Karpas-422 (cell line): ENCODE measurements around the gene NCKAP5. TPM values are rescaled to one million over a fixed set of nuclear protein-coding genes. Genes with fewer than 3 reads are reported as not detected.

Experiments used
- DNase-seq: peaks from one replicate; pipeline ENCODE4 v3.0.0-alpha.2; 2015
- H2AFZ ChIP-seq: fragments of 200-600 bp; sonication (generic); 2 replicates; pipeline ENCODE4 v1.6.1; 2014; ENCODE audit warnings: antibody characterized with exemption, low read length, mixed read lengths
- H3K27ac ChIP-seq: fragments of 200-600 bp; sonication (generic); 2 replicates; pipeline ENCODE4 v1.5.1; 2014; ENCODE audit warnings: mild to moderate bottlenecking, low read length, moderate library complexity
- H3K27me3 ChIP-seq: fragments of 200-600 bp; sonication (generic); 2 replicates; pipeline ENCODE4 v1.6.1; 2014; ENCODE audit warnings: low read length, mixed read lengths
- H3K36me3 ChIP-seq: fragments of 200-600 bp; sonication (generic); 2 replicates; pipeline ENCODE4 v1.6.1; 2014; ENCODE audit warnings: low read length, mixed read lengths; ENCODE audit not compliant: insufficient read depth
- H3K4me1 ChIP-seq: fragments of 200-600 bp; sonication (generic); 2 replicates; pipeline ENCODE4 v1.6.1; 2014; ENCODE audit warnings: mild to moderate bottlenecking, low read length, mixed read lengths
- H3K4me2 ChIP-seq: fragments of 200-600 bp; sonication (generic); 2 replicates; pipeline ENCODE4 v1.6.1; 2014; ENCODE audit warnings: low read length, low read depth, mild to moderate bottlenecking; ENCODE audit not compliant: poor library complexity, severe bottlenecking
- H3K4me3 ChIP-seq: fragments of 200-600 bp; sonication (generic); 2 replicates; pipeline ENCODE4 v1.5.1; 2014; ENCODE audit warnings: mild to moderate bottlenecking, antibody characterized with exemption, low read length, mixed read lengths
- H3K79me2 ChIP-seq: fragments of 200-600 bp; sonication (generic); 2 replicates; pipeline ENCODE4 v1.6.1; 2014; ENCODE audit warnings: mild to moderate bottlenecking, low read length, mixed read lengths
- H3K9ac ChIP-seq: fragments of 200-600 bp; sonication (generic); 2 replicates; pipeline ENCODE4 v1.6.0; 2014; ENCODE audit warnings: low read length
- H3K9me2 ChIP-seq: fragments of 200-600 bp; sonication (generic), shearing (Covaris generic); replicated peaks from 2 replicates; pipeline ENCODE4 v1.6.0; 2014; ENCODE audit warnings: mild to moderate bottlenecking, low read length, moderate library complexity; ENCODE audit not compliant: insufficient read depth
- H3K9me3 ChIP-seq: fragments of 300-700, 200-600 bp; sonication (generic); 2 replicates; pipeline ENCODE4 v1.6.1; 2014; ENCODE audit warnings: low read length, mixed read lengths
- H4K20me1 ChIP-seq: fragments of 200-600 bp; sonication (generic); 2 replicates; pipeline ENCODE4 v1.6.1; 2014; ENCODE audit warnings: mild to moderate bottlenecking, antibody characterized with exemption, low read length, low read depth; ENCODE audit not compliant: insufficient read depth
- total RNA-seq: library from RNA; depleted of rRNA; stranded (reverse); fragments of >200 nt; shearing (Covaris generic); gene quantifications from 2 replicates; pipeline ENCODE4 v1.2.3, GENCODE V29; 2014; ENCODE audit warnings: low replicate concordance

NCKAP5 gene
- total RNA-seq, 1 experiment from 2014 or later, result not detected

DNA sequence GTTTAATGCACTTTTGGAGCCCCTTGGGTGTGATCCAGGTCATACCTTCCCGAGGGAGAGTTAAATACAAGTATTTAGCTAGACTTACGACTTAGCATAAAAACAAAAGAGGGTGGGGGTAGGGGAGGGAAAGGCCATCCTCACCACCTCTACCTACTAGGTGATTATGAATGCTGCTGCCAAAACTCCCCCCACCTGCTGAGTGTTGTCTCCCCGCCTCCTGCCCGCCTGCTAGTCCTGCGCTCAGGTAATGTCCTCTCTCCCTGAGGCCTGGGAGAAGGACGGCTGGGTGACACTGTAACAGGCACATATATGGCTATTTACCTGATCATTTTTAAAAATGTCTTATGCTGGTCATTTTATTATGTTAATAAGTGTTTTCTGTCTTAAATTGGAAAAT is 3.0 kb upstream of the NCKAP5 start:
- Histone ChIP-seq H3K27me3 (no peaks in the 10 kb centered on the region), H3K9me2 (no peaks in the 10 kb centered on the region)

DNA sequence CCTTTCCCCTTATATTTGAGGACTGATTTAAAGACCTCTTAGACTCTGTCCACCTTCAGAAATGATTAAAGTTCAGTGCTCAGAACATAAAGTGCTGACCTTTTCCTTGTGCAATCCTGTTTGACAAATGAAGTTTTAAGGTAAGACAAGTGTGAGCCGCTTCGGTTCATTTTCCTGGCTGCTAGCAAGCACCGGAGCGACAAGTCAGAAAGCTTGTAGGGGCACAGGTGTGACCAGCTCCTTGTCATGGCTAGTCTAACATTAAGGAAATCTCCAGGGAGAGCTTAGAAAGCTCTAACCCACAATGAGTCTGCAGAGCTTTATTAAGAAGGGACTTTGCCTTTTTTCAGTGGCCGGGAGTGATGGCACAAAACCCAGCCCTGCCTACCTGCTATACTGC is 2.3 kb upstream of the NCKAP5 start:
- H3K9me3 ChIP-seq, result no peaks in the 10 kb centered on the region
- no peaks in the 10 kb centered on the region for H3K9me2 ChIP-seq
- H3K9ac ChIP-seq, result no peak overlapping the region
- H4K20me1 ChIP-seq, result no peaks in the 10 kb centered on the region
- H3K4me2 ChIP-seq, result no peak overlapping the region
- no peak for DNase-seq
- no peaks in the 10 kb centered on the region for H3K79me2 ChIP-seq
- H3K4me1 ChIP-seq, result no peaks in the 10 kb centered on the region
- H3K27me3 ChIP-seq, result no peaks in the 10 kb centered on the region
- H3K27ac ChIP-seq, result no peak overlapping the region
- H2AFZ ChIP-seq, result no peak overlapping the region
- H3K4me3 ChIP-seq, result no peak overlapping the region
- H3K36me3 ChIP-seq, result no peaks in the 10 kb centered on the region

More for the DNA sequence above, 3.0 kb upstream of the NCKAP5 start:
- Histone ChIP-seq H3K4me3 (no peak overlapping the region), H3K9me3 (no peaks in the 10 kb centered on the region), H3K27ac (no peak overlapping the region), H3K36me3 (no peaks in the 10 kb centered on the region), H3K9ac (no peak overlapping the region), H3K79me2 (no peaks in the 10 kb centered on the region), H3K4me1 (no peaks in the 10 kb centered on the region), H3K4me2 (no peak overlapping the region), H2AFZ (no peak overlapping the region), H4K20me1 (no peaks in the 10 kb centered on the region)
- no peak for DNase-seq

DNA sequence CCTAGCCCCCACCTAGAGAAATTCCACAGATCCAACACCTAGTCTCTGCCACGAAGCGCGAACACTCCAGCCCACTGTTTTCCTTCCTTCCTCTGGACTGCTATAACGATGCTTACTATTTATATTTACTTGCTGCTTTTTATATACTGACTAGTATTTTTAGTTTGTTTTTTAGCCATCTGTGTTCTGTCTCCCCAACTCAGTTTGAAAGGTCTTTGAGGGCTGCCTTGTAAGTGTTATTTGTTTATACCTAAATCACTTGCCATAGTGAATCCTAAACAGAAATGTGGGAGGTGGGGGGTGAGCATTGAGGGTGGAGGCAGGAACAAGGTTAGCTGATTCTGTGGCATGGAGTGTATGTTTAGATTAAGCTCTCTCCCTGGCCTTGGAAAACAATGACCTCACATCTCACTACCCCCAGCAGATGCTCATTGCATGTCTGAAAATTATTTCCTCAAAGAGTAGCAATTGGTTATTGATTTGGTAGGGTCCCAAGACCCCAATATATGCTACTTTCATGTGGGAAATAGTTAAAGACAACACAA is 1.1 kb upstream of the NCKAP5 start:
- Histone ChIP-seq H3K9me3 (no peaks in the 10 kb centered on the region), H2AFZ (no peak overlapping the region), H3K36me3 (no peaks in the 10 kb centered on the region), H3K9ac (no peak overlapping the region), H3K4me1 (no peaks in the 10 kb centered on the region), H3K79me2 (no peaks in the 10 kb centered on the region), H3K9me2 (no peaks in the 10 kb centered on the region), H3K4me2 (no peak overlapping the region), H4K20me1 (no peaks in the 10 kb centered on the region), H3K27me3 (no peaks in the 10 kb centered on the region), H3K27ac (no peak overlapping the region), H3K4me3 (no peak overlapping the region)
- DNase-seq, result no peak

DNA sequence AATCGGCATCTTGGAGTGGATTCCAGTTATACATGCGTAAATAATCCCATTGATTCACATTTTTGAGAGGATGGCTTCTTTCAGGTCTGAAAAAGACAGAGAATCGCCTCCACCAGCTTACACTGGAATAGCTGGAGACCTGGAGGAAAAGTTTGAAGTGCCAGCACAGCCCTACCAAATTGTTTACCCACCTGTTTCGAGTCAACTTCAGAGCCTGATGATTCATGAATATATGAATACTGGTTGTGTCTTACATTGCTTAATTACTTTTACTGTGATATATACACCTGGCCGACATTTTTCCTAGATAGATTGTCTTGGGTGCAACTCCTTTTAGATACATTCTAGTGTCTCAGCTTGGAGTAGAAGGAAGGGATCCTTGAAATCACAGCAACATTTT is 335 bp upstream of the NCKAP5 start:
- Histone ChIP-seq H3K4me1 (no peaks in the 10 kb centered on the region), H3K27ac (no peak overlapping the region), H3K9ac (no peak overlapping the region), H3K4me2 (no peak overlapping the region), H3K79me2 (no peaks in the 10 kb centered on the region), H2AFZ (no peak overlapping the region), H3K4me3 (no peak overlapping the region), H3K9me3 (no peaks in the 10 kb centered on the region), H3K27me3 (no peaks in the 10 kb centered on the region), H3K9me2 (no peaks in the 10 kb centered on the region), H4K20me1 (no peaks in the 10 kb centered on the region), H3K36me3 (no peaks in the 10 kb centered on the region)
- DNase-seq, result no peak

DNA sequence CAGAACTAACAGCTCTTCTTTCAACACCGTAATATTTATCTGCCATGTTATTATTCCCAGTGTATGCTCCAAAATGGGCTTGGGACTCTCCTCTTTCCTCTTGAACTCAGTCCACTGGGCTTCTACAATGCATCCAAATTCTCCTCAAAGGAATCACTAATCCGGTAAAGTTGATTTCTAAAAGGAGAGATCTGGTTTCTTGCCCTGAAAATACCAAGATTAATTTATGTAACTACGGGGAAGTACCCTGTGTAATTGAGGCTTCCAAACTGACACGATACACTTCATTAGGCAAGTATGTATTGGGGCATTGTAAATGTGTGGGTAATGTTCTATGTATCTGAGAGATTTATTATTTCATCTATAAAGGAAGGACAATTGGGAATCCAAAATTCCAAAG is 5.7 kb downstream of the NCKAP5 start:
- no peak overlapping the region for H3K4me2 ChIP-seq
- H3K4me3 ChIP-seq, result no peak overlapping the region
- H2AFZ ChIP-seq, result no peak overlapping the region
- H3K36me3 ChIP-seq, result no peaks in the 10 kb centered on the region
- no peak overlapping the region for H3K9ac ChIP-seq
- H3K79me2 ChIP-seq, result no peaks in the 10 kb centered on the region
- H3K27me3 ChIP-seq, result no peaks in the 10 kb centered on the region
- no peaks in the 10 kb centered on the region for H3K9me3 ChIP-seq
- no peaks in the 10 kb centered on the region for H3K9me2 ChIP-seq
- no peak overlapping the region for H3K27ac ChIP-seq
- DNase-seq, result no peak
- no peaks in the 10 kb centered on the region for H3K4me1 ChIP-seq
- no peaks in the 10 kb centered on the region for H4K20me1 ChIP-seq

DNA sequence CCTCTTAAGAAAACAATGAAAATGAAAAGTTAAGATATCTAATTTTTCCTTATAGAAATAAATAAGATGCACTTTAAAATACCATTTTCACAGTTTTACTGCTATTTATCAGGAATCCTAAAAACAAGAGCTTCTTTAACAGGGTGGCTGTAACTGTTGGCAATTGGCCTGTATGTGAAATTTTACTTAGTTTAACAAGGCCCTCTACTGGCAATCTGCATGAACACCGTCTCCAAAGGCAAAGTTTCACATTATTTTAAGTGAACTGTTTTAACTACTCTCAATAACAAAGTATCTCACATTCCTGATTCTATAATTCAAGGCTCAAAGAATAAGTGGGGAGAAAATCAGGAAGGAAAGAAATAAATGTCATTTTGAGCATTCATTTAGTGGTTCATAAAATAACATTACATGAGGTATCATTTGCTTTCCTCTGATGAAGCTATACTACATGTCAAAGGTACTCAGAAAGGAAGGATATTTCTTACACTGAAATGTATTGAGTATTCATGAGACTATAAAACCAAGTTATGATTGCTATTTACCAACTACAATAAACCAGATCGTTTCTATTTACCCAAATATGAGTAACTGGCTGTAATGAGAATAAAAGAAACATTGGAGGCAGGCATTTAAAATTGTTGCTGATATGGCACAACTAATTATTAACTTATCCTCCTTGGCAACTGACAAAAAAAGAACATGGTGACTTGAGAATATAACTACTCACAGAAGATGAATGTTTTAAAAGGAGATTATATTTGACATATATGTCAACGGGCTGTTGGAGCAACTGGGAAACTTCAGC is 7.0 kb downstream of the NCKAP5 start:
- no peaks in the 10 kb centered on the region for H4K20me1 ChIP-seq
- no peak overlapping the region for H3K4me2 ChIP-seq
- H3K27me3 ChIP-seq, result no peaks in the 10 kb centered on the region
- no peaks in the 10 kb centered on the region for H3K4me1 ChIP-seq
- H3K9ac ChIP-seq, result no peak overlapping the region
- no peak overlapping the region for H3K27ac ChIP-seq
- no peak overlapping the region for H2AFZ ChIP-seq
- H3K4me3 ChIP-seq, result no peak overlapping the region
- H3K36me3 ChIP-seq, result no peaks in the 10 kb centered on the region
- H3K9me3 ChIP-seq, result no peaks in the 10 kb centered on the region
- DNase-seq, result peak; percentile 74
- H3K79me2 ChIP-seq, result no peaks in the 10 kb centered on the region
- H3K9me2 ChIP-seq, result no peaks in the 10 kb centered on the region

DNA sequence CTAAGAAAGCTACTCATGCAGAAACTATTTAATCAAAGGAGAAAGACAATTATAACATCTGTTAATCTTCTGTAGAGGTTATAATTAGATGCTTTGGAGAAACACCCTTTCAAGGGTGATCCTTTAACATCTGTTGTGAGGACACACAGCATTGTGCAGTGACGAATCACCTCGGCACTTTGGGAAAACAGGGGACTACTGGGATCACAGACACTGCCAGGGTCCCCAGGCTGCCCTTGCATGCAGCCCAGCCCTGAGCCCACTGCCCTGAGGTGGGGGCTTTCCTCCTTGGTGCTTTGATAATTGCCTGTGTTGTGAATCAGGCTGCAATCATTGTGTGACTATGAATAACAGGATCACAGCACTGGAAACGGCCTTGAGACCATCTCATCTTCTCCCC is 10.6 kb downstream of the NCKAP5 start:
- no peak overlapping the region for H3K27ac ChIP-seq
- H3K9ac ChIP-seq, result no peak overlapping the region
- H3K79me2 ChIP-seq, result no peaks in the 10 kb centered on the region
- H3K9me3 ChIP-seq, result no peaks in the 10 kb centered on the region
- no peaks in the 10 kb centered on the region for H3K4me1 ChIP-seq
- no peaks in the 10 kb centered on the region for H3K36me3 ChIP-seq
- no peaks in the 10 kb centered on the region for H3K27me3 ChIP-seq
- no peak overlapping the region for H3K4me2 ChIP-seq
- H2AFZ ChIP-seq, result no peak overlapping the region
- H3K9me2 ChIP-seq, result no peaks in the 10 kb centered on the region
- no peak overlapping the region for H3K4me3 ChIP-seq
- H4K20me1 ChIP-seq, result no peaks in the 10 kb centered on the region
- no peak for DNase-seq

DNA sequence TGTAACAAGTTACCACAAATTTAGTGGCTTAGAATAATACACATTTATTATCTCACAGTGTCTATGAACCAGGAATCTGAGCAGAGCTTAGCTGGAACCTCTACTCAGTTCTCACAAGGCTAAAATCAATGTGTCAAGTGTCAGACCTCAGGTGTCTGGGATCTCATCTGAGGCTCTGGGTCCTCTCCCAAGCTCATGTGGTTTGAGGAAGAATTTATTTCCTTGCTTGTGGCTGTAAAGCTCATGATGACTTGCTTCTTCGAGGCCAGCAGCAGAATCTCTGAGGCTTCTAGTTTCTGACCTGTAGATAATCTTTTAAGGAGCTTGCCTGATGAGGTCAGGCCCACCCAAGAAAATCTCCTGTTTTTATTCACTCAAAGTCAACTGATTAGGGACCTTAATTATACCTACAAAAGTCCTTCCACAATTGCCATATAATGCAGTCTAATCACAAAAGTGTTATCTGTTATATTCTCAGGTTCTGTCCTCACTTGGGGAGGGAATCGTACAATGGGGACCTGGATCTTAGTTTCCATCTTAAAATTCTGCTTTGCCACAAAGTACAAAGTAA is 14.3 kb downstream of the NCKAP5 start:
- DNase-seq, result no peak
- no peak overlapping the region for H3K4me2 ChIP-seq
- no peaks in the 10 kb centered on the region for H3K4me1 ChIP-seq
- H3K4me3 ChIP-seq, result no peak overlapping the region
- H3K27me3 ChIP-seq, result no peaks in the 10 kb centered on the region
- no peak overlapping the region for H2AFZ ChIP-seq
- H4K20me1 ChIP-seq, result no peaks in the 10 kb centered on the region
- H3K27ac ChIP-seq, result no peak overlapping the region
- H3K9me2 ChIP-seq, result no peaks in the 10 kb centered on the region
- H3K79me2 ChIP-seq, result no peaks in the 10 kb centered on the region
- no peaks in the 10 kb centered on the region for H3K9me3 ChIP-seq
- H3K36me3 ChIP-seq, result no peaks in the 10 kb centered on the region
- no peak overlapping the region for H3K9ac ChIP-seq
